Stimulated activated CD4-positive, alpha-beta T cell treated with anti-CD3 and anti-CD28 coated beads, Interleukin-2, amount 100 ng/mL, for 4 hours (primary cell): ENCODE results near the gene TCEAL8.
A peak's percentile ranks its signal among the peaks of the same experiment; 100 is the strongest.

Source experiments
- DNase-seq: peaks from one replicate; pipeline ENCODE4 v3.0.0-alpha.2; 2020; ENCODE audit warnings: low read depth

The TCEAL8 gene

GRCh38 chrX:103214870-103215424, 40.0 kb downstream of the TCEAL8 start, which contains the start of gene BEX4:
Gene BEX4 (plus strand): TSS chrX:103215108. CDS start chrX:103216154, 1,046 bp downstream.
- peak; percentile 72 for DNase-seq

DNA sequence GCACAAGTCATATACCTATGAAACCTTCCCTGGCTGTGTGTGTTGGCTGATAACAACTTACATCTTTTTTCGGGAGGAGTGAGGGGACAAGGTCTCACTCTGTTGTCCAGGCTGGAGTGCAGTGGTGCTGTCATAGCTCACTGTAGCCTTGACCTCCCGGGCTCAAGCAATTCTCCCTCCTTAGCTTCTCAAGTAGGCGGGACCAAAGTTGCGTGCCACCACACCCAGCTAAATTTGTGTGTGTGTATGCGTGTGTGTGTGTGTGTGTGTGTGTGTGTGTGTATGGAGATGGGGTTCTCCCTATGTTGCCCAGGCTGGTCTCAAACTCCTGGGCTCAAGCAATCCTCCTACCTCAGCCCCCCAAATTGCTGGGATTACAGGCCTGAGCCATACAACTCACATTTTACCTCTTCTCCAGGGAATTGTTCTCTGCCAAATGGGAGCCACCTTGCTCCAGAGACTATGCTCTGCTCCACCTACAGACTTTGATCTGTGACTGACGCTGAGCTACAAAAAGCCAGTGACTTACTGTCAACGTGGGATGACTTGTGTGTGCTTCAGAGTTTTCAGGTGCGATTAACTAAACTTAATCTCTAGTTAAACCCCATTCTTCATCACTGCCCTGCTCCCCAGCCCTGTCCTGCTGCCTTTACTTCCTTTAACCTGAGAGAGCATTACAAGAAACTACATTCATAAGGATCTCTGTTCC, 42.1 kb downstream of the TCEAL8 start:
- DNase-seq = no peak

- peak; percentile 25 for DNase-seq
These were observed 43.8 kb downstream of the TCEAL8 start for GRCh38 chrX:103211012-103211715.

DNA sequence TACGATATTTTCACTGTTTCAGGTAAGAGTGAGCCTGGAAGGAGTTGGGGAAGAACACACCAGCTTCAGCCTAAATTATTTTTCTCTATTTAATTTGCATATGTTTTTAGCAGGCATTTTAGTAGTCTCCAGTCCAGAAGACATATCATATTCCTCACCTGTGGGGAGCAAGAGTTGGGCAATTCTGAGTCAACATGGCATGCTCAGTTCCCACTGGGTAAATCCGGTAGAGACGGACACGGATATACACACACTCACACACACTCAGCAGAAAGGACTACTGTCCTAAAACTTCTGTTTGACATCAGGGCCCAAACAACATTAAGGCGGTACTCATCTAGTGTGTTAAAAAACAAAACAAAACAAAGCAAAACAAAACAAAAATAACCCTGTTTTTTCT, 44.9 kb downstream of the TCEAL8 start:
- no peak for DNase-seq
